HG03378 (cell line): Measurements from ENCODE around the gene CDCP1.
"Not testable (repeated sequence)": the region's sequence is repeated elsewhere in the genome, so short reads cannot be mapped to it uniquely, and the experiment has no call there.

Source experiments
- ATAC-seq: cut with Tn5 transposase; IDR thresholded peaks from one replicate; pipeline ENCODE4 v1.9.1; 2021; ENCODE audit warnings: mild to moderate bottlenecking, moderate library complexity; ENCODE audit not compliant: unreplicated experiment

CDCP1 gene

DNA sequence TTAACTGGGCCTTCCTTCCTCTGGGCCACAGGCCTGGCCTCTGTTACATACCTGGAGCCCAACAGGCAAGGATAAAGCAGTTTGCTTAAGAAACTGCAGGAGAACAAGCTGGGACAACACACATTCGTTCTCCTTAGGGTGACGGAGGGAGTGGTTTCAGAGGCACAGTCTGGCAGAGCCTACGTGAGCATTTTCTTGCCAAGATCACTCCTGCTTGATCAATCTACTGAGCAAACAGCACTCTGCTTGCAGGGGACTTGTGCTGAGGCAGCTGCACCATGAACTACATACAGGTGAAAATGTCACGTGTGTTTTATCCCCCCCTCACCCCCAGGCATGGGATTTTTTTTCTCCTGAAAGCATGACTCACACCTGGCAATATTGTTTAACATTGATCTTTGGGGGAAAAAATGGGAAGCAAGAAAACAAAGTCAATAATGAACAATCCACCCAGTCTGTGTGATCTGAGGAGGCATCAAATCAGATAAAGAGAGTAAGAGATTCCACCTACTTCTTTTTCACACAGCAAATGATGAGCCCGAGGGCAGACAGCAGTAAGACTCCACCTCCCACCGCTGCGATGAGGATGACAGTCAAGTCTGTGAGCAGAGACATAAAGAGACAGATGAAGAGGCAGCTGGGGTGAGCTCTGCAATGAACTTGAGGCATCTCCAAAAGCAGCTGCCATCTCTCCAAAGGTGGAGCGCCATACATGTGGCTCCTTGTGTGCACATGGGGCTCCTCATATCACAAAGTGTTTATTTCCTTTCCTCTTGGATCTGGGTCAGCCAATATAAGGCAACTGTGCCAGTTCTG lies 57.4 kb downstream of the CDCP1 start:
- no peak for ATAC-seq

DNA sequence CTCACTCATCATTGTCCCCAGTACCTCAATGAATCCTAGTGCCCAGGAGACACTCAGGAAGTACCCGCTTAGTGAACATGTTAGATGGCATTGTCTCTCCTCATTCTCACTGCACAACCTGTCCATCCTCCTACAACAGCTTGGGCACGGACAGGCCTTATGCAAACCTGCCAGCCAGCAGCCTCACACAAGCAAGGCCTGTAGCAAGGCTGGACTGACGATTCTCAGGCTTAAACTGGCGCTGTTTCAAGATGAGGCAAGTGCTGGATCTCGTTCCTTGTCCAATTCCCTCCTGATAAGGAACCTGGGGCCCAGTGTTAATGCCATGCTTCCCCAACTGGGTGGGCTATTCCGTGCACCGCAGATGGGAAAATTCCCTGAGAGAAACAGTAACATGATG lies 59.0 kb downstream of the CDCP1 start:
- no peak for ATAC-seq

DNA sequence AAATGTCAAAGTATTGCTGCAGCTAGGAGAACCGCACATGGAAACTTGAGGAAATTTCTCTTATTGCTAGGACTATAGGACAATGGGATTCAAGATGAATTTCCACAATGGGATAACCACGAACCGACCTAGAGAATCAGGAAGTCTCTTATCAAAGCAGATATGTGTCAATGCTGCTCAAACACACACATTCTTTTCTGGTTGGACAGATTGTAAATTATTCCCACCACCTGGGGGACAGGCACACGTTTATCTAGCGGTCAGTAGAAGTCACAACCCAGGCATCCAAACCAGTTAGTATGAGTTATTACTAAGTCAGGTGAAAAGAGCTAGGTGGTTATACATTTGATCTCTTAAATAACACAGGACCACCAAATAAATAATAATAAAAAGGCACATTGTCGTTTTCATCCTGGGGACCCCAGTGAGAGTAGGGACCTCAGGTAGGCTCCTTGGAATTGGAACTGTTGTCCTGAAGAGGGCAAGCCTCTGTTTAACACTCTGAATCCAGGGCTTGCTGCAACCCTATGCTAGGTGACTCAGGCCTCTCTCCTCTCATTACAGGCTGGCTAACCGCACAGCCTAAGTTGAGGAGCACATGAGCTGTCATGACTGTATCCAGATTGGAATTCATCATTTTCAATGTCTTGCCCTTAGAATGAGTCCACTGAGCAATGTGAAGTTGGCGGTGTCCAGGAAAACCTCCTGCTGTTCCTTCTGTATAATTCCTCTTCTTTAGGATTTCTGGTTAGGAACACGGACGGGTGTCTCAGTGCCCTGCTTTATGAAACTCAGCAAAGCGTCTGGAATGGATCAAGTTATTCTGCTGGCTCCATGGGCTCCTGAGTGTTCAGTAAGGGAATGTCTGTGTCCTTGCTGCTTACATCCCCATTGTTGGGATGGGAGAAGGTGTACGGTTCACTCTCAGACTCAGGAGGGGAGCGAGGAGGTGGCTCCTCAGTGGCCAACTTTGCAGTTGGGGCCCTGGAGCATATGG lies 61.1 kb downstream of the CDCP1 start:
- no peak for ATAC-seq

DNA sequence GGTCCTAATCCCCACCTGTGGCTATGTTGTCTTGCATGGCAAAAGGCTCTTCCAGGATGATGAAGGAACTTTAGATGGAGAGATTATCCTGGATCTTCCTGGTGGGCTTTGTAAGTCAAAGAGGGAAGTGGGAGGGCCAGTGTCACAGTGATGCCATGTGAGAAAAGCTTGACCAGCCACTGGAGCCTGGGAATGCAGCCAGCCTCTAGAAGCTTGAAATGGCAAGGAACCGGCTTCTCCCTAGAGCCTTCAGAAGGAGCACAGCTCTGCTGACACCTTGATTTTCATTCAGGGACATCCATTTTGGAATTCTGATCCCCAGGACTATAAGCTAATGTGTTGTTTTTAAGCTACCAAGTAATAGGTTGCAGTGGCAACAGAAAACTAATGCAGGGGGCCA lies 61.8 kb downstream of the CDCP1 start:
- ATAC-seq, result no peak

DNA sequence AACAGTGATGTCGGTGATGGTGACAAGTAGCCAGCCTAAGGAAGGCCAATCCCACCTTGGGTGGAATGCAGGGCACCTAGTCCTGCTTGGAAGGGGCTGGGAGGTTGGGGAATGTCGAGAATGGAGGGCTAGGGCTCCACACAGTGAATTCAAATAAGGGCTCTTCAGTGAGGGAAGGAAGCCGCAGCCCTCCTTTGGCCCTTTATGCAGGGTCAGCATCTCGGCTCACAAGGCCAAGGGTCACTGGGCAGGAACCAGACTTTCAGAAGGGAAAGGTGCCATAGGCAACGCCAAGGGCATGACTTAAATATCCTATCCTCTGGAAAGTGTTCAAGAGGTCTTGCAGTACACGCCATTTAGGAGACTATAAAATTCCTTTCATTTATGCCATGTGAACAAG lies 63.2 kb downstream of the CDCP1 start:
- no peak for ATAC-seq

DNA sequence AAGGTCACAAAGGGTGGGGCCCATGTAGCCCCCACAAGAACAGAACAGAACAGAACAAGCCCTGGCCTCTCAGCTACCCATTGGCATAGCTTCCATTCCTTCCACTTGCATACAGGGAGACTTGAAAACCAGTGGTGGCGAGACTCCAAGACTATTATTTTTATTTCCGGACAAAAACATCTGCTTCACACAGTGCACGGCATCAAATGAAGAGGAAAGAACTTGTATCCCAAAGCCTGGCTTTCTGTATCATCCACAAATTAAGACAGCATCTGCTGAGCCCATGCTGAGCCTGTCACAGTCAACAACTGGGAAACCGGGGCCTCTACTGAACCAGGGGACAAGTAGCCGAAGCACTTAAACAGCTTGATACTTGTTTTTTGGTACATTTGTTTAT lies 64.0 kb downstream of the CDCP1 start:
- ATAC-seq, result no peak

DNA sequence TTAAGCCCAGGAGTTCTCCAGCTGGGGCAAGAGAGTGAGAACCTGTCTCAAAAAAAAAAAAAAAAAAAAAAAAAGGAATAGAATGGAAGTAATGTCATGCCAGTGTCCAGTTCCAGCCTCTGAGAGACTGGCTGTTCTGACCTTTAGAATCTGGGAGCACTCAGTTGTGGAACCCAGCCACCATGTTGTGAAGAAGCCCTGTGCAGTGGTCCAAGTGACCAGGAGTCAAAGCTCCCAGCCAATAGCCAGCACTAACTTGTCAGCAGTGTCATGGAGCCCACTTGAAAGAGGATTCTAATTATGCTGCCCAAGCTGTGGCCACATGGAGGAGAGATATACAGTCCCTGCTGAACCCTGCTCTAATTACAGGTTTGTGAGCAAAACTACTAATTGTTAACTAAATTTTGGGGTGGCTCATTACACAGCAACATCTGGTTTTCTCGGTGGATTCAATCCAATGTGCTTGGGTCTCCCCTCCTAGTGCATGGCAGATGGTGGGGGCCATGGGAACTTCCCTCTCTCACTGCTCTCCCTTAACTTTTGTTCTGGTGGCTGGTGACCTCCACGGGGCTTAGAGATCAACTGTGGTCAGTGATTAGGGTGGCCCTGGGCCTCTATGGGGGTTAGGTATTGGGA lies 64.6 kb downstream of the CDCP1 start:
- no peak for ATAC-seq

DNA sequence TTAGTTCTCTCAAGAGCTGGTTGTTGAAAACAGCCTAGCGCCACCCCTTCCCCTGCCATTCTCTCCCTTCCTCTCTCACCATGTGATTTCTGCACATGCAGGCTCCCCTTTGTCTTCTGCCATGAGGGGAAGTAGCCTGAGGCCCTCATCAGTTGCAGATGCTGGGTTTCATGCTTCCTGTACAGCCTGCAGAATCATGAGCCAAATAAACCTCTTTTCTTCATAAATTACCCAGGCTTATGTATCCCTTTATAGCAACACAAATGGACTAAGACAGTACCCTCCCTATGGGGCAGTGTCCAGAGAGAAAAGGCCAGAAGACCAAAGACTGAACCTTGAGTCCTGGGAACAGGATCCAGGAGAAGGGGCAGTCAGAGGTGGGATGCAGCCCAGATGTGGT lies 65.4 kb downstream of the CDCP1 start:
- ATAC-seq, result no peak

DNA sequence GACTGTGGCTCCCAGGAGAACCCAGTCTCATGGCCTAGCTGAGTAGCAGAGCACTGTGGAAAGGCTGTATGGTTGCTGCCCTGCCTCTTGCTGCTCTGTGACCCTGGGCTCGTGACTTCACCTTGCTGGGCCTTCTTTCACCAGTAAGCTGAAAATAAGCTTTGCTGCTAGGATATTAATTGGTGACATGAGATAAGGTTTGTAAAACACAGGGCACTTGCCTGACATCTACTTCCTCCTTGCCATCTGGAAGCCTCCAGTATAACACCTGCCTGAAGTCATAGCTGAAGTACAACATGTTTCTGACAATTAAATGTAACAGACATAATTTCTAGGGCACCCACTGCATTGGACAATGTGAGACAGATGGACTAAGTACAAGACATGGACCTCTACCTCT lies 66.5 kb downstream of the CDCP1 start:
- ATAC-seq, result no peak

DNA sequence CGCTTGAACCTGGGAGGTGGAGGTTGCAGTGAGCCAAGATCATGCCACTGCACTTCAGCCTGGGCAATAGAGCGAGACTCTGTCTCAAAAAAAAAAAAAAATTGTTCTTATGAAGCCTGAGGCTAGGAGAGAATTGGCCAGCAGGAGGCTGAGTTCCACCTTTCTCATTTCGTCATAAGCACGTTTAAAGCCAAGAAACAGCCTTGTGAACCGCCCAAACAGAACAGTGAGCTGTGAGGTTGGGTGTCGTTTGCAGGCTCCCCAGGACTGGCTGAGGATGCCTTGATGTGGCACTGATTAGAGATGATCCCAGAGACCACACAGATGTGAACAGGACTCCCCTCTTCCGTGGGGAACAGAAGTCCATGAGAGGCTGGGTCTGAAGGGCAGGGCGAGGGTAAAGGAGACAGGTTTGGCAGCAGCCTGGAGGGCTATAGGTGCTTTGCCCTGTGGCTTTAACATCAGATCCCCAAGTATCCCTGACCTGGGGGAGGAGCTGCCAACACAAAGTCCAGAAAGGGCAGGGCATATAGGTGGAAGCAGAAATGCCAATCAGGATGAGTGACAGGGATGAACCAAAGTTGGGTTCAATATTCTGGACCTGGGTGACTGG lies 67.2 kb downstream of the CDCP1 start:
- ATAC-seq, result no peak

DNA sequence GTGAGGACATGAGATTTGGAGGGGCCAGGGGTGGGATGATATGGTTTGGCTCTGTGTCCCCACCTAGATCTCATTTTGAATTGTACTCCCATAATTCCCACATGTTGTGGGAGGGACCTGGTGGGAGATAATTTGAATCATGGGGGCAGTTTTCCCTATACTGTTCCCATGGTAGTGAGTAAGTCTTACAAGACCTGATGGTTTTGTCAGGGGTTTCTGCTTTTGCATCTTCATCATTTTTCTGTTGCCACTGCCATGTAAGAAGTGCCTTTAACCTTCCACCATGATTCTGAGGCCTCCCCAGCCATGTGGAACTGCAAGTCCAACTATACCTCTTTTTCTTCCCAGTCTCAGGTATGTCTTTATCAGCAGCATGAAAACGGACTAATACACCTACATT lies 67.9 kb downstream of the CDCP1 start:
- ATAC-seq, result not testable (repeated sequence)

DNA sequence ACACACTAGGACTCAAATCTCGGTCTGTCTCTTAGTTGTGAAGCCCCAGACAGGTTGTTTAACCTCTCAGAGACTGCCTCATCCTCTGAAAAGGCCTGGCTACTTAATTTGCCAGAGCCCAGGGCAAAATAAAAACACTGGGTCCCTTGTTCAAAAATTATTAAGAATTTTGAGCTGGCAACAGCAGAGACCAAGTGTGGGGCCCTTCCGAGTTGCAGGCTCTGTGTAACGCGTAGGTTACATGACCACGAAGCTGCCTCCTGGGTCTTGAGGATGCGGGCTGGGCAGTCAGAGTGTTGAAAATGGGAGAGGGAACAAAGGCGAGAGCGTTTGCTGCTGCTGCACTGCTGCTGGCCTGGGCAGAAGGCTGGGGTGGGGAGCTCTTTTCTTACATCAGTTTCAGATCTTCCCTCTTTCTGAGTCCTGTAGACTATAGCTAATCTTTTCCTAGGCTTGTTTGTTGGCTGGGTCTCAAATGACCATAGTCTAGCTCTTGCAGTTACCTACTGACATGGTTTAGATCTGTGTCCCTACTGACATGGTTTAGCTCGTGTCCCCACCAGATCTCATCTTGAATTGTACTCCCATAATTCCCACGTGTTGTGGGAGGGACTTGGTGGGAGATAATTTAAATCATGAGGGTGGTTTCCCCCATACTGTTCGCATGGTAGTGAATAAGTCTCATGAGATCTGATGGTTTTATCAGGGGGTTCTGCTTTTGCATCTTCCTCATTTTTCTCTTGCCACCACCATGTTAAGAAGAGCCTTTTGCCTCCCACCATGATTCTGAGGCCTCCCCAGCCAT lies 70.2 kb downstream of the CDCP1 start:
- ATAC-seq, result no peak

DNA sequence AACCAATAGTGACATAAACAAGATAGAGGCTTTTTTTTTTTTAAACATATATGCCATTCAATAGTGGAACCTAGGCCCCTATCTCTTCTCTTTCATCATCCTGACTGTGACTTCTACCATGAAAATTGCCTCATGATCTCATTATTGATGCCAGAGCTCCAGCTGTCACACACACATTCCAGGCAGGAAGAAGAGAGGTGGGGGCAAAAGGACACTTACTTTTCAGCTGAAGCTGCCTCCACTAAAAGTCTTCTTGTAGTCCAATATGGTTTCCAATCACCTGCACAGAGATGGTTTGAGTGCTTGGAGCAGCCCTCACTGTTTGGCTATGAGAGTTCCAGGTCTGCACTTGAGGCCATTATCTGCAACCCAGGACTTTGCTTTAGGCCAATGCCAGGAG lies 75.1 kb downstream of the CDCP1 start:
- ATAC-seq, result no peak

DNA sequence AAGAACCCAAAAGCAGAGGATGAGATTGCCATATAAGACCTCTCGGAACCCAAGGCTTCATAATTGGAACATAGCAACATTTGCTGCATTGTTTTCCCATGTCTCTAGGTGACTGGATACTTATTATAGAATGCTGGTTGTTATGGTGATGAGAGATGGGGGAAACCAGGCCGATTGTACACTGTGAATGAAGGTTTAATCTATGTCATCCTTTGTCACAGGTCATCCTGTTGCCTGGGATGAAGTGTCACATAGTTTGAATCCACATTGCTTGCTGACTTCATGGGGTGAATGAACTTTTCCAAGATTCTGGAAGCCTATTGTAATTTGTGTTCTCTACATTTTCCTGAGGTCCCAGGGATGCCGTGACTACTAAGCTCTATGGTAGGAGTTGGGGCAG lies 78.2 kb downstream of the CDCP1 start:
- no peak for ATAC-seq

DNA sequence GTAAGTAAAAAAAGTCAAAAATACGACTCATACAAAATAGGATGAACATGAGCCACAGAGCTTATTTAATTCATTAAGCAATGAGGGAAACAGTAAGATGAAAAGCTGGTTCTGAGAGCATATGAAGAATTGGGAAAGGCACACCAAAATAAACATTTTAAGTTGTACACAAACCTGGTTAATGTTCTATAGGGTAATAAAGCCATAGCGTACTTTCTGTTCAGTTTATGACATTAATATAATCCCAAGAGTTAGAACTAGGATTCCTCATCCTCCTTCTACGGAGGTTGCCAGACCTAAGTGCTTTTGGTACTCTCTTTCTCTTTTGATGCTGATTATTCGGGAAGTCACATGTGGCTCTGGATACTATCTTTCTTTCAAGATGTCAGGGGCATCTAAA lies 78.7 kb downstream of the CDCP1 start:
- ATAC-seq, result no peak

DNA sequence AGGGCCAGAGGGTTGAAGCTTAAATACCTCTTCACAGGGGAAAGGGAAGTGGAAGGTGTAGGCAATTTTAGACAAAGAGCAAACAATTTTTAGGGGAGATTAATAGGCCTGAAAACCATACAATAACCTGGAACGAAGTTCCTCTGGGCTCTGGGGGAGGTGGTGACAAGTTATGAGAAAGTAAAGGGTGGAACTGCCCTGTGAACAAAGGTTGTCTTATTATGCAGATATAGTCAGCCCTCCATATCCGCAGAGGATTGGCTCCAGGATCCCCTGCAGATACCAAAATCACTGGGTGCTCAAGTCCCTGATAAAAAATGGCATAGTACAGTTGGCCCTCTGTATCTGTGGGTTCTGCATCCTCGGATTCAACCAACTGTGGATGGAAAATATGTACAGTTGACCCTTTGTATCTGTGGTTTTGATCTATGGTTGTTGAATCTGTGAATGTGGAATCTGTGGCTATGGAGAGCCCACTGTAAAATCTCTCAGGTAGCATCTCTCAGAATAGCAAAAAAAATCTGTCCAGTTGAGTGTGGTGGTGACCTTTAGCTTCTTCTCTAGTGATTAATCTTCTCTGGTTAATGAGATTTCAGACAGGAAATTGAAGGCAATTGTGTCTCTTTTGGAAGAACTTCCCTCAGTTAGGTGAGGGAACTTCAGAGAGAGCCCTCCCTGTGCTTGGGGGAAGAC lies 79.9 kb downstream of the CDCP1 start:
- no peak for ATAC-seq

DNA sequence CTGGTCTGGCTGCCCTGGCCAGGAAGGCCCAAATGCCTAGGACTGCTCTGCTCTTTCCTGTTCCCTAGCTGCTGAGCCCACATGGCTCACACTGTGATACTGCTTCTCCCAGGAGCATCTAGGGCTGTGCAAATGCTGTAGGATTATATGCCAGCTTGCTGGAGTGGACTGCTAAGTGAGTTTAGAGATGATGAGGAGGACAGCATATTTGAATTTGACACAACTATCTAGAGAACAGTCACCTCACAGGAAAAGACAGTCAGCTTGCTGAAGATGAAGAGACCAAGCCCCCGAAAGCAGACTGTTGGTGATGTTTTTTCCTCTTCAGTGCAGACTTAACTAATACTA lies 80.8 kb downstream of the CDCP1 start:
- ATAC-seq, result no peak

DNA sequence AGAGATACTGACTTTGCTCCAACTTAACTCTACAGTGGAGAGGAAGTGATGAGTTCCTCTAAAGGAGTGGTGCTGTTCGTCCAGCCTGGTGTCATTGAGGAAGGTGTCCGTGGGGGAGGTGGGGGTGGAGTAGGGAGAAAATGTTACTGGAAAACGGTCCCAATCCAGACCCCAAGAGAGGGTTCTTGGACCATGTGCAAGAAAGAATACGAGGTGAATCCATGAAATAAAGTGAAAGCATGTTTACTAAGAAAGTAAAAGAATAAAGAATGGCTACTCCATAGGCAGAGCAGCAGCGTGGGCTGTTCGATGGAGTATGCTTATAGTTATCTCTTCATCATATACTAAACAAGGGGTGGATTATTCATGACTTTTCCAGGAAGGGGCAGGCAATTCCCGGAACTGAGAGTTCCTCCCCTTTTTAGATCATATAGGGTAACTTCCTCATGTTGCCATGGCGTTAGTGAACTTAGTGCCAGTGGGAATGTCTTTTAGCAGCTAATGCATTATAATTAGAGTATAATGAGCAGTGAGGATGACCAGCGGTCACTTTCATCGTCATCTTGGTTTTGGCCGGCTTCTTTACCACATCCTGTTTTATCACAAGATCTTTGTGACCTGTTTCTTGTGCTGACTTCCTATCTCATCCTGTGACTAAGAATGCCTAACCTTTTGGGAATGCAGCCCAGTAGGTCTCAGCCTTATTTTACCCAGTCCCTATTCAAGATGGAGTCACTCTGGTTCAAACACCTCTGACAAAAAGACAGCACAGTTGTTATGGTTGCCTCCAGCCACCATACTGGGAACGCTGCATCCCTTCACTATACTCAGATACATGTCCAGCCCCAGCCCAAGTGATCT lies 81.4 kb downstream of the CDCP1 start:
- no peak for ATAC-seq

DNA sequence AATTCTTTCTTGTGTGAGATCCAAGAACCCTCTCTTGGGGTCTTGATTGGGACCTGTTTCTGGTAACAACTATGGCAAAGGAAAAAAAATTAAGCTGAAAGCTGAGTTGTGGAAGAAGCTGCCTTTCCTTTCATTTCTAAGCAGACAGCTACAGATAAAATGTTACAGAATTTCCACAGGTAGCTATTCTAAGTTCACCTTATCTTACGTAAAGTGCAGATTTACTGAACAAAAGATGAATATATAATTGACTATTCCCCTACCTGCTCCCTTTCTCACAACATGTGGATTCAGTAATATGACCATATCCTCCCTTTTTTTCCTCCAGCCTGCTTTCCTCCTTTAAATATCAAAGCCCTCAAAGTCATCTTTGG lies 83.5 kb downstream of the CDCP1 start:
- no peak for ATAC-seq
